Parathyroid adenoma (tissue), 2 donors: ENCODE results near the gene CDAN1.

Source experiments
- H2AFZ ChIP-seq: fragments of 300-600 bp; sonication (generic); one replicate; pipeline ENCODE4 v1.7.0; 2017; ENCODE audit warnings: antibody characterized with exemption, mild to moderate bottlenecking
- H3K27ac ChIP-seq: fragments of 300-600 bp; sonication (generic); one replicate; pipeline ENCODE4 v1.7.0; 2017
- H3K27me3 ChIP-seq: fragments of 300-600 bp; sonication (generic); one replicate; pipeline ENCODE4 v1.7.0; 2017; ENCODE audit warnings: low read length; ENCODE audit not compliant: control insufficient read depth, insufficient read depth
- H3K36me3 ChIP-seq: fragments of 300-600 bp; sonication (generic); one replicate; pipeline ENCODE4 v1.7.0; 2017; ENCODE audit warnings: low read length; ENCODE audit not compliant: control insufficient read depth, insufficient read depth
- H3K4me1 ChIP-seq: fragments of 300-600 bp; sonication (generic); one replicate; pipeline ENCODE4 v1.7.0; 2017; ENCODE audit warnings: control low read depth
- H3K4me2 ChIP-seq: fragments of 300-600 bp; sonication (generic); one replicate; pipeline ENCODE4 v1.7.0; 2017; ENCODE audit warnings: low read length
- H3K4me3 ChIP-seq: fragments of 300-600 bp; sonication (generic); one replicate; pipeline ENCODE4 v1.7.0; 2017; ENCODE audit warnings: low read depth, low read length
- H3K79me2 ChIP-seq: fragments of 300-600 bp; sonication (generic); one replicate; pipeline ENCODE4 v1.7.0; 2017; ENCODE audit warnings: control low read depth
- H3K9ac ChIP-seq: fragments of 300-600 bp; sonication (generic); one replicate; pipeline ENCODE4 v1.7.0; 2017; ENCODE audit warnings: mild to moderate bottlenecking
- H3K9me3 ChIP-seq: fragments of 300-600 bp; sonication (generic); one replicate; pipeline ENCODE4 v1.7.0; 2017; ENCODE audit warnings: low read length; ENCODE audit not compliant: control insufficient read depth
- CTCF ChIP-seq: fragments of 300-600 bp; sonication (generic); IDR thresholded peaks from one replicate; pipeline ENCODE4 v1.7.0; 2017; ENCODE audit warnings: antibody characterized with exemption, mild to moderate bottlenecking
- donor health status: primary hyperparathyroidism.

CDAN1 gene

DNA sequence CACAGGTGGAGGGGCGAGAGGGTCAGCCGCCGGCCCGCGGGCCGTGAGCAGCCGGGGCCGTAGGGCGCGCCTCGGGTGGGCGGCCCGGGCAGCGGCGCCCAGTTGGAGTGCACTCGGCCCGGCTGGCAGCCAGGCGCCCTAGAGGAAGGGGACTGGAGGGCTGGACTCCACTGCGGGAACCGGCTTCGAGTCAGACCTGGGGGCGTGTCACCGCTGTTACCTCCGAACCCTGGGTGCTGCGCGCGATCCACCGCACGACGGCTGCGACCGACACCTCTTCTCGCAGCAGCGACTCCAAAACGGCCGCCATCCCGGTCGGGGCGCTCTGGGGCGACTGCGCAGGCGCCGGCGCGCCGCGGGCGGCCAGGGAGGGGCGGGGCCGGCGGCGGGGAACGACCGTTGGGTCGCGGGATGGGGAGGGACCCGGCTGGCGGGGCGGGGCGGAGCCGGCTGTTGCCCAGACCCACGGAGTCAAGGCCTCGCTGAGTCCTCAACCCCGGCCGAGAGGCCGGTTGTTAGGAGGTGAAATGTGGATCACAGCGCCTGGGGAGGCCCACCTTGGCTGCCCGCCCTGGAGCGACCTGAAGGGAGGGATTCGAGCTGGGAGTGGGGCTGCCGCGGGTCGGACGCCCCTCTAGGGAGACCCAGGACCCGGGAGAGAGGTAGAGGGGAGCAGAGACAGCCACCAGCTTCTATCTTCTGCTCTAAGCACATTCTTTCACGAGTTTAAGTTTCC, at the start of gene CDAN1:
Gene CDAN1, minus strand, starts transcription at position 336 of the 736 bp plus-strand sequence. Its CDS starts 26 bp downstream, at position 310.
- peak within 1 kb of the TSS; percentile 93 for H2AFZ ChIP-seq
- H3K27me3 ChIP-seq, result no peaks in the 10 kb centered on the region
- no peaks in the 10 kb centered on the region for H3K36me3 ChIP-seq
- H3K4me1 ChIP-seq, result peaks cover 3% of the 10 kb centered on the region
- no peaks in the 10 kb centered on the region for H3K79me2 ChIP-seq
- TF ChIP-seq CTCF, result no peak
- H3K27ac ChIP-seq, result peak within 1 kb of the TSS; percentile 69
- H3K4me3 ChIP-seq, result peak within 1 kb of the TSS; percentile 78
- H3K9me3 ChIP-seq, result no peaks in the 10 kb centered on the region
- H3K4me2 ChIP-seq, result peak within 1 kb of the TSS; percentile 96
- peak within 1 kb of the TSS; percentile 67 for H3K9ac ChIP-seq

GRCh38 chr15:42785569-42785968, 48.6 kb upstream of the CDAN1 start:
- Histone ChIP-seq H3K4me3 (no peak overlapping the region), H3K4me2 (peak overlapping the region; percentile 20), H3K9me3 (no peaks in the 10 kb centered on the region), H3K27ac (peak overlapping the region; percentile 56), H2AFZ (no peak overlapping the region), H3K79me2 (no peaks in the 10 kb centered on the region), H3K4me1 (no peaks in the 10 kb centered on the region), H3K36me3 (no peaks in the 10 kb centered on the region), H3K9ac (no peak overlapping the region), H3K27me3 (no peaks in the 10 kb centered on the region)
- TF ChIP-seq CTCF, result no peak

GRCh38 chr15:42784705-42785104, 47.8 kb upstream of the CDAN1 start:
- no peak overlapping the region for H2AFZ ChIP-seq
- H3K4me2 ChIP-seq, result no peak overlapping the region
- no peak for TF ChIP-seq CTCF
- no peaks in the 10 kb centered on the region for H3K27me3 ChIP-seq
- no peaks in the 10 kb centered on the region for H3K36me3 ChIP-seq
- H3K9me3 ChIP-seq, result no peaks in the 10 kb centered on the region
- no peaks in the 10 kb centered on the region for H3K79me2 ChIP-seq
- H3K4me3 ChIP-seq, result no peak overlapping the region
- H3K4me1 ChIP-seq, result no peaks in the 10 kb centered on the region
- no peak overlapping the region for H3K27ac ChIP-seq
- no peak overlapping the region for H3K9ac ChIP-seq

DNA sequence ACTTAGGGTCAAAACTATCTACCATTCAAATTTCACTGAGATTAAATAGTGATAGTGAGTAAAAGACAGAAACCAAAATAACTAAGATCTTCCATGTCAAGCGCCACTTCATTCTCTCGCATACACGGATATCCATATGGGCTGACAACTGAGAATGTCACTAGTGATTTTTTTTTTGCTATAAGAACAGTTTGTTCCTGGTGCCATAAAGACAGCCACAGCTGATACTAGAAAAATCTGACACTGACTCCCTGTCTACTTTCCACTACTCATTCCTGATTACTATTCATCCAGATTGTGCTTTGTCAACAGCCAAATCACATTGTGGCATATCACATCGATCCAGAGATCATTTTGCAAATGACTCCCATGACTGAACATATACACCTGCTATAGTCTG, 45.8 kb upstream of the CDAN1 start:
- Histone ChIP-seq H3K4me2 (no peak overlapping the region), H3K4me3 (no peak overlapping the region), H3K9me3 (no peaks in the 10 kb centered on the region), H3K79me2 (no peaks in the 10 kb centered on the region), H3K27ac (no peak overlapping the region), H3K9ac (no peak overlapping the region), H3K27me3 (no peaks in the 10 kb centered on the region), H2AFZ (no peak overlapping the region), H3K36me3 (no peaks in the 10 kb centered on the region), H3K4me1 (no peaks in the 10 kb centered on the region)
- TF ChIP-seq CTCF, result no peak

DNA sequence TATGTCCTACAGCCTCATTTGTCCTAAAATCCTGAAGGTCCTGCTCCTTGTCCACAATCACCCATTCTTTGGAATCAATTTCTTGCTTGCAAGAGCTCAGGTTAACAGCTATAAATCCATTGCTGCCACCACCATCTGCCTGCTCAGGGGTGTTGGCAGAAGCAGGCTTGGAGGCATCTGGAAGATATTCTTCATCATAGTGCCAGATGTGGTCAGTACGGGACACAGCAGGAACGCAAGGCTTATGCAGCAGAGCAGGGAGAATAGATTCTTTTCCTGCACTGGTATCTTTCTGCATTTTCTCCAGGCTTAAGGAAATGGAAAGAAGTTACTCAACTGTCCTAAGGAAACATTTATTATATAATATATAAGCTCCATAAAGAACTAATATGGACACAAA, 38.5 kb upstream of the CDAN1 start:
- Histone ChIP-seq H3K36me3 (no peaks in the 10 kb centered on the region), H3K4me1 (no peaks in the 10 kb centered on the region), H2AFZ (no peak overlapping the region), H3K27ac (no peak overlapping the region), H3K9me3 (no peaks in the 10 kb centered on the region), H3K27me3 (no peaks in the 10 kb centered on the region), H3K9ac (no peak overlapping the region), H3K4me2 (no peak overlapping the region), H3K4me3 (no peak overlapping the region), H3K79me2 (no peaks in the 10 kb centered on the region)
- no peak for TF ChIP-seq CTCF
